Thyroid gland (tissue), 4 donors: Measurements from ENCODE around the gene DCAF12.

Experiments used
- POLR2A ChIP-seq, 2 donors: fragments of 450-650 bp; IDR thresholded peaks; one replicate each; pipeline ENCODE4 v1.6.1; 2017; ENCODE audit warnings: antibody characterized with exemption in 2 of 2, mild to moderate bottlenecking in 2 of 2, moderate library complexity in 1 of 2
- TF ChIP-seq, protein P1 (sequence below), 6 experiments: fragments of 200-600 bp in 3 of 6; fragments of 450-650 bp in 3 of 6; sonication (generic) in 3 of 6; IDR thresholded peaks; one replicate each; pipeline ENCODE4 v1.5.1; 2016 to 2019; ENCODE audit warnings: antibody characterized with exemption in 6 of 6, mild to moderate bottlenecking in 2 of 6, inconsistent platforms in 1 of 6, moderate library complexity in 1 of 6

DNA sequence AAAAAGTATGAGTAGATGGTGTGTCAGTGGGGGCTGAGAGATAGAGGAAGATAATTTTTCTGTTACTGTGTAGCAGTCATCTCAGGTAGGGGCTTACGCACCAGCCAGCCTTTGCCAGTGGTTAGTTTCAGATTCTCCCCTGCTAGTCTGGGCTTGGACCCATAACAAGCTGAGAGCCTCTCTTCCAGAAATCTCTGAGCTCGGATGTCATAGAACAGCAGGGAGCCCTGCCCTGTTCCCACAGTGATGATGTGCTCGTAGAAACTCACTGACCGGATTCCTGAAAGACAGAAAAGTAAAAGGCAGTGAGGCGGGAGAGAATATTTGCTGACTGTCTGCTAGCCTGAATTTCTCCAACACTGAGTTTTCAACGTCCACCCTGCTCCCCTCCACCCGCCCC, 37.2 kb downstream of the DCAF12 start:
- TF ChIP-seq, protein P1, sequence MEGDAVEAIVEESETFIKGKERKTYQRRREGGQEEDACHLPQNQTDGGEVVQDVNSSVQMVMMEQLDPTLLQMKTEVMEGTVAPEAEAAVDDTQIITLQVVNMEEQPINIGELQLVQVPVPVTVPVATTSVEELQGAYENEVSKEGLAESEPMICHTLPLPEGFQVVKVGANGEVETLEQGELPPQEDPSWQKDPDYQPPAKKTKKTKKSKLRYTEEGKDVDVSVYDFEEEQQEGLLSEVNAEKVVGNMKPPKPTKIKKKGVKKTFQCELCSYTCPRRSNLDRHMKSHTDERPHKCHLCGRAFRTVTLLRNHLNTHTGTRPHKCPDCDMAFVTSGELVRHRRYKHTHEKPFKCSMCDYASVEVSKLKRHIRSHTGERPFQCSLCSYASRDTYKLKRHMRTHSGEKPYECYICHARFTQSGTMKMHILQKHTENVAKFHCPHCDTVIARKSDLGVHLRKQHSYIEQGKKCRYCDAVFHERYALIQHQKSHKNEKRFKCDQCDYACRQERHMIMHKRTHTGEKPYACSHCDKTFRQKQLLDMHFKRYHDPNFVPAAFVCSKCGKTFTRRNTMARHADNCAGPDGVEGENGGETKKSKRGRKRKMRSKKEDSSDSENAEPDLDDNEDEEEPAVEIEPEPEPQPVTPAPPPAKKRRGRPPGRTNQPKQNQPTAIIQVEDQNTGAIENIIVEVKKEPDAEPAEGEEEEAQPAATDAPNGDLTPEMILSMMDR (IDR thresholded peaks at IDR 0.05), result no peak
- no peak for TF ChIP-seq POLR2A (IDR thresholded peaks at IDR 0.05)
